GM10266 (cell line): ENCODE measurements around the gene OIT3.

Source experiments
- DNase-seq: peaks from one replicate; pipeline ENCODE4 v3.0.0; 2012; ENCODE audit errors: extremely low spot score
- CTCF ChIP-seq: IDR thresholded peaks from 2 replicates; pipeline ENCODE4 v1.5.1; 2012; ENCODE audit warnings: mild to moderate bottlenecking, low read depth; ENCODE audit not compliant: control insufficient read depth, insufficient read depth; ENCODE audit errors: missing control alignments

The OIT3 gene

GRCh38 chr10:72930276-72930675, 36.7 kb downstream of the OIT3 start:
- no peak for TF ChIP-seq CTCF
- DNase-seq: no peak

- TF ChIP-seq CTCF: no peak
- DNase-seq: no peak
Observed at GRCh38 chr10:72932259-72933015, 38.9 kb downstream of the OIT3 start.

GRCh38 chr10:72935361-72935760, 41.8 kb downstream of the OIT3 start:
- no peak for TF ChIP-seq CTCF
- no peak for DNase-seq

- no peak for TF ChIP-seq CTCF
Observed at GRCh38 chr10:72943498-72944234, 50.1 kb downstream of the OIT3 start.

GRCh38 chr10:72946963-72947362, 53.4 kb downstream of the OIT3 start:
- no peak for TF ChIP-seq CTCF
- no peak for DNase-seq

More at GRCh38 chr10:72943498-72944234, 50.1 kb downstream of the OIT3 start:
- DNase-seq: no peak

- no peak for DNase-seq
- TF ChIP-seq CTCF: no peak
Observed at GRCh38 chr10:72948762-72949161, 55.2 kb downstream of the OIT3 start.

GRCh38 chr10:72951760-72952159, 58.2 kb downstream of the OIT3 start:
- DNase-seq: no peak
- no peak for TF ChIP-seq CTCF
